DMS153 (cell line): Measurements from ENCODE around the gene THADA.
"Not testable (repeated sequence)": the region's sequence is repeated elsewhere in the genome, so short reads cannot be mapped to it uniquely, and the experiment has no call there.

ENCODE experiments used
- DNase-seq: peaks from one replicate; lab custom pipeline; 2025; lab: John Stamatoyannopoulos, UW

Gene THADA

GRCh38 chr2:43595603-43596412 lies at the start of gene THADA:
THADA (minus strand) TSS chr2:43596038; CDS start chr2:43592392, 3,646 bp downstream.
- DNase-seq: peak; percentile 97

- no peak for DNase-seq
Measured at GRCh38 chr2:43643680-43644079, 47.8 kb upstream of the THADA start.

- DNase-seq: no peak
Measured at GRCh38 chr2:43642363-43642762, 46.5 kb upstream of the THADA start.

GRCh38 chr2:43637030-43637803 lies 41.4 kb upstream of the THADA start, which contains the start of gene PLEKHH2:
PLEKHH2 (plus strand) TSS chr2:43637260; CDS start chr2:43644674, 7,414 bp downstream.
- peak; percentile 62 for DNase-seq

GRCh38 chr2:43636621-43637020 lies 40.8 kb upstream of the THADA start:
- DNase-seq: peak; percentile 51

- not testable (repeated sequence) for DNase-seq
Measured at GRCh38 chr2:43636153-43636552, 40.3 kb upstream of the THADA start.

GRCh38 chr2:43634604-43635306 lies 38.9 kb upstream of the THADA start:
- DNase-seq: peak; percentile 95

- no peak for DNase-seq
Measured at GRCh38 chr2:43631618-43632317, 35.9 kb upstream of the THADA start.

- no peak for DNase-seq
Measured at GRCh38 chr2:43622931-43623451, 27.2 kb upstream of the THADA start.

- no peak for DNase-seq
Measured at GRCh38 chr2:43619511-43619910, 23.7 kb upstream of the THADA start.

- no peak for DNase-seq
Measured at GRCh38 chr2:43616967-43617680, 21.3 kb upstream of the THADA start.

- no peak for DNase-seq
Measured at GRCh38 chr2:43612944-43613343, 17.1 kb upstream of the THADA start.

GRCh38 chr2:43611987-43612894 lies 16.4 kb upstream of the THADA start:
- peak; percentile 49 for DNase-seq

- DNase-seq: no peak
Measured at GRCh38 chr2:43610361-43610760, 14.5 kb upstream of the THADA start.

- peak; percentile 10 for DNase-seq
Measured at GRCh38 chr2:43609290-43609918, 13.6 kb upstream of the THADA start.

- no peak for DNase-seq
Measured at GRCh38 chr2:43605851-43606250, 10.0 kb upstream of the THADA start.

GRCh38 chr2:43605079-43605655 lies 9.3 kb upstream of the THADA start:
- DNase-seq: peak; percentile 38

GRCh38 chr2:43604674-43605073 lies 8.8 kb upstream of the THADA start:
- no peak for DNase-seq

GRCh38 chr2:43600596-43600995 lies 4.8 kb upstream of the THADA start:
- not testable (repeated sequence) for DNase-seq
